Measurements from ENCODE around the gene FUT7.
"Not testable (repeated sequence)": the region's sequence is repeated elsewhere in the genome, so short reads cannot be mapped to it uniquely, and the experiment has no call there.

Gene FUT7

DNA sequence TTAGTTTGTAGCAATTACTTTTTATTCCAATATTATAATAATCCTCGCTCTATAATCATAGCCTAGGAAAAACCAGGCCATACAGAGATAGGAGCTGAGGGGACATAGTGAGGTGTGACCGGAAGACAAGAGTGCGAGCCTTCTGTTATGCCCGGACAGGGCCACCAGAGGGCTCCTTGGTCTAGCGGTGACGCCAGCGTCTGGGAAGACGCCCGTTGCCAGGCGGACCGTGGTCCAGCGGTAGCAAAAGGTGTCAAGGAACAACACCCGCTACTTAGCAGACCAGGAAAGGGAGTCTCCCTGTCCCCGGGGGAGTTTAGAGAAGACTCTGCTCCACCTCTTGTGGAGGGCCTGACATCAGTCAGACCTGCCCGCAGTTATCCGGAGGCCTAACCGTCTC, 27.6 kb downstream of the FUT7 start:
- DNase-seq (ENCODE audit: low spot score), result not testable (repeated sequence)

DNA sequence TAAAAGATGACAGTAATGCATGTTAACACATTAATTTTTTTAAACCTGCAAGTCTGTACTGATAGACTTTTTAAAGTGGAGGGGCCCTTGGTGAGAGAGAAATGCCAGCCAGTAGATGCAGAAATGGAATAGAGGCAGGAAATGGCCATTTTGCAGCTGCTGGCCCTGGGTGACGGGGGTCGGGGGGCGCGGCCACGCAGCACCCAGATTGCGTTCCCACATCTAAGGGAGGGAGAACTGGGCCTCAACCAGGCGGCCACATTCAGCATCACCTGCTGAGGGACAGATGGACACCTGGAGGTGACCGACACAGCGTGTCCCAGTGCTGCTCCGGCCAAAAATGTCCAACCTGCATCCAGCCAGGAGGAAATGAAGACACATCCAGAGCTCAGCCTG, 29.2 kb downstream of the FUT7 start:
- DNase-seq (ENCODE audit: low spot score), result no peak

DNA sequence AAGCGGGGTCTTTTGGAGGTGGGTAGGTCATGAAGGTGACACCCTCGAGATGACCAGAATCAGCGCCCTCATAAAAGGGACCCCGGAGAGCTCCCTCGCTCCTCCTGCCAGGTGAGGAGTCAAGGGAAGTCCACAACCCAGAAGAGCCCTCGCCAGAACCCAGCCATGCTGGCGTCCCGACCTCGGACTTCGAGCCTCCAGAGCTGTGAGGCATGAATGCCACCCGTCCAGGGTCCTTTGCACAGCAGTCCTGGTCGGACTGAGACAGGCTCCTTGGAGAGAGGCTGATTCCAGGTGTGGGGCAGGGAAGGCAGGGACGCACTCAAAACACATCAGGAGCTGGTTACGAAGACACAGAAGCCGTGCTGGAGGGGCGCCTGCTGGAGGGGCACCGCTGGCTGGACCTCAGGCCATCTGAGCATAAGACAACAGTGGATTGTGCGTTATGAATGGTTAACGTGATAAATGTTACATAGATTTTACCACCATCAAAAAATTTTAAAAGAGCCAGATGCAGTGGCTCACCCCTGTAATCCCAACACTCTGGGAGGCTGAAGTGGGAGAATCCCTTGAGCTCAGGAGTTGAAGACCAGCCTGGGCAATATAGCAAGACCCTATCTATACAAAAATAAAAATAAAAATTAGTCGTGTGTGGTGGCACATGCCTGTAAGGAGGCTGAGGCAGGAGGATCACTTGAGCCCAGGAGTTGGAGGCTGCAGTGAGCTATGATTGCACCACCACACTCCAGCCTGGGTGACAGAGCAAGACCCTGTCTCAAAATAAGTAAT, 29.8 kb downstream of the FUT7 start:
- no peak for DNase-seq (ENCODE audit: low spot score)

DNA sequence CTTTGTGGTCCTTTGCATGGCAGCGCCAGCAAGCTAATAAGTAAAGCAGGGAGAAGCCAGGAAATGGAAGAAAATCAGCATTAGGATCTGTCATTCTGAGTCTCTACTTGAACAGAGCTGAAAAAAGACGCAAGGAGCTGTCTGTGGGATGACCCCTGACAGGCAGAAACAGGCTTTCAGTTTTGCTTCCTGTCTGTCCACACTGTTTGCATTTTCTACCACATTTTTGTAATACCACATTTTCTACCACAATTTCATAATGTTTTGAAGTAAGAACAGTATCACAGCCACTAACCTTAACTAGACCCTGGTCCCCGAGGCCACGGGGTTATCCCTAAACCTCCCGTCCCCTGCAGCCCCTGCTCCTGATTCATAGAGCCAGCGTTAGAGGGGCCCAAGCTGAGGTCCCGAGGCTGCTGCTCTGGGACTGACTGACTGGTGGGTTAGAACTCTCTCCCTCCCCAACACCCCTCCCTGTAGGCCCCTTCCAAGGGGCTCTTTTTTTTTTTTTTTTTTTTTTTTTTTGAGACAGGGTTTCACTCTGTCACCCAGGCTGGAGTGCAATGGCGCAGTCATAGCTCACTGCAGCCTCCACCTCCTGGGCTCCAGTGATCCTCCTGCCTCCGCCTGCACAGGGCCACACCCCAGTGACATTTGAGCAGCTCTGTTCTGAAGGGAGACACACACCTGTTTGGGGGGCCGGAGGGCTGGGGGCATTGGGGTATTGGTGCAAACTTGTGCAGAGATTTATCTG, 31.5 kb downstream of the FUT7 start:
- DNase-seq (ENCODE audit: low spot score), result no peak

DNA sequence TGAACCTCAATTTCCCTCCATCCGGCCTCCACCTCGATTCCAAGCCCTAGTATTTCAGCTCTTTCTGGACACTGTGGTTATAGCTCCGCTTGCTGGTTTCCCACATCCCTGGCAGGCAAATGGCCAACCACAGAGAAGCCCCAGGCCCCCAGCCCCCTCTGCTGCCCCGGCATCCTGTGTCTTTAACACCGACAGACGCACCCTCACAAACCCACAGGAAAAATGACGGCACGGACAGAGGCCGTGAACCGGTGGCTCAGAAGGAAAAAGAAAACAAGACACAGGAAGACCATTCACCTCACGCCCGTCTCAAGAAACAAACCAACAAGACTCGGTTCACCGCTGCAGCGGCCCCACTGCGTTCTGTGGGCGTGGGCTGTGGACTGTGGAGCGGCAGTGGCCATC, 34.1 kb downstream of the FUT7 start:
- DNase-seq (ENCODE audit: low spot score), result no peak

DNA sequence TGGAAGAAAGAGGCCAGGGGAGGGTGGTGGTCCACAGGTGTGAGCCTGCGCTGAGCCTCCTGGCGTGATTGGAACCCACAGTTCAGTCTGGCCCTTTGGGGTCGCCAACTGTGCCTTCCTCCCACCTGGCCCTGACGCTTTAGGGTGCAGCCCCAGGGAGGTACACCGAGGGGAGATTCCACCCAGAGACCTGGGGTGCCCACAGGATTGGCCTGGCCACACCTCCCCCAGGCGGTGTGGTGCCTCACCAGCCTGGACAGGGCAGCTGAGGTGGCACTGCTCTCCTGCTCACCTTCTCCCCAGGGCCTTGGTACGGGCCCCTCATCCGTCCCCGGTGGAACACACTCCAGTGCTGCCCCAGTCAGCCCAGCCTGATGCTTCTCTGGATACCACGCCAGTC, 34.5 kb downstream of the FUT7 start:
- DNase-seq (ENCODE audit: low spot score), result no peak

DNA sequence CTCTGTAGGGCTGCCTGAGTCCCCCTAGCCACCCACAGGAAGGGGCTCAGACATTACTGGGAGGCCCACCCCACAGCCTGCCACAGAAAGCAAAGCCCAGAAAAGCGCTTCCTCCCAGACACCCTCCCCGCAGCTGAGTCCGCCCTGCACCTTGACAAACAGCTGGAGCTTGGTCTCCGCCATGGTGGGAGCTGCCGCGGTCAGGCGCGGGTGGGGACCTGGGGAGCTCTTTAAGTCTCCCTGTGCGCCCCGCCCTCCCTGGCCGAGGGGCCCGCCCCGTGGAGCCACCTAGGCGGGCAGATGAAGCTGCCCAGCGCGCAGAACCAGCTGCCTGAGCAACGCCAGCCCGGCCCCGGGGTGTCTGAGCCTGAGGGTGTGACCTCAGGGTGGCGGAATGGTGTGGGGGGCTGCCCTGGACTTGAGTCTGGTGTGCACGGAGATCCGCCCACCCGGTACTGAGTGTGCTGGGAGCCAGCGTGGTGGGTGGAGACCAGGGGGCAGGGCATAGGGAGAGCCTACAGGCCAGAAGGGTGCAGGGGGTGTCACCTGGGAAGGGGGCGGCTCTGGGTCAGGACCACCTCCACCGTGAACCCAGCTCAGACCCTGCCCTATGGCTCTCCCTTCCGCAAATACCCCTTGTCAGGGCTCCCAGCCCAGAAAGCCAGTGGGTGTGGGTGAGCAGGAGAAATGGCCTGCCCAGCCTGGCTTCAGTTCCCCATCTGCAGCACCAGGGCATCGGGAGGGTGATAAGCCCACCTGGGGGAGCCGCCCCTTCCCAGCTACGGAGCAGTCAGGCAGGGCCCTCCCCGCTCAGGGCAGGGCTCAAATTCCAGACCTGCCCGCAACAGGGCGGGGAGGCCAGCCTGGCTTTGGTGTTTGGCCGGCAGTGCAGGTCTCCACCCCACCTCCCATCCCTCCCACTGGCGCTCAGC, 35.3 kb downstream of the FUT7 start, which contains the start of gene CLIC3:
CLIC3 (minus strand) TSS at position 208 of the 932 bp plus-strand sequence; CDS start at position 183, 25 bp downstream.
- DNase-seq (ENCODE audit: low spot score), result no peak

DNA sequence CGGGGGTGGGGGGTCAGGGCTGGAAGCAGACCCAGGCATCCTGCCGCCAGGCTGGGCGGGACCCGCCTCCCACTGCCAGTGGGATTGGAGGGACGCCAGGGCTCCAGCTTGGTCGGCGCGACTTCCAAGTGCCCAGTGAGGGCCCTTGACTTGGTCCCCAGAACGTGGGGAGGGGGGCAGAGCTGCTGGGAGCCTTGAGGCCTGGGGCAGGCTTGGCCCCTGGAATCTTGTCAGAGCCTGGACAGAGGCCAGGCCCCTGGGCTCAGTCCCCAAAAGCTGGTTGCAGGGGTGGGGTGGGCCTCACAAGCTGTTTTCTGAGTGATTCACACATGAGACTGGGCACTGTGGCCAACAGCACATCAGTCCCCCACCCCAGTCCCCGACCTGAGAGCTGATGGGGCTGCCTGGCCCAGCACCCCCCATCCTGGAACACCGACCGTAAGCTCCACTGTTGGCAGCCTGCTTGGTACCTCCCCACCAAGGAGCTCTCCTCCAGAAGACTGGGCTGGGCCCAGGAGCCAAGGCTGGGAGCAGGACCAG, 36.0 kb downstream of the FUT7 start:
- no peak for DNase-seq (ENCODE audit: low spot score)

DNA sequence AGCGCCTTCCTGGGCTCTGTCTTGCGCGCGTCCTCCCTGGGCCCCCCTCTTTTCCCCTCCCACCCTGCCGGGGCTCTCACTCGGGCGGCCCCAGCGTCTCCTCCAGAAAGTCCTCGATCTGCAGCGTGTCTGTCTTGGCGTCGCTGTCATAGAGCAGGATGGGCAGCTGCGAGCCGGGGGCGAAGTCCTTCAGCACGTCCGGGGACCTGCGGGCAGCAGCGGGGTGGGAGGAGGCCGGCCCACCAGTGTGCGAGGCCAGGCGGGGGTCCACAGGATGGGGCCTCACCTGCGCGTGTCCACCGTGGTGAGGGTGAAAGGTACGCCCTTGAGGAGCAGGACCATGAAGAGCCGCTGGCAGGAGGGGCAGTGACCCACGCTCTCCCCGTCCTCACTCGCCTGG, 36.5 kb downstream of the FUT7 start:
- DNase-seq (ENCODE audit: low spot score), result no peak

DNA sequence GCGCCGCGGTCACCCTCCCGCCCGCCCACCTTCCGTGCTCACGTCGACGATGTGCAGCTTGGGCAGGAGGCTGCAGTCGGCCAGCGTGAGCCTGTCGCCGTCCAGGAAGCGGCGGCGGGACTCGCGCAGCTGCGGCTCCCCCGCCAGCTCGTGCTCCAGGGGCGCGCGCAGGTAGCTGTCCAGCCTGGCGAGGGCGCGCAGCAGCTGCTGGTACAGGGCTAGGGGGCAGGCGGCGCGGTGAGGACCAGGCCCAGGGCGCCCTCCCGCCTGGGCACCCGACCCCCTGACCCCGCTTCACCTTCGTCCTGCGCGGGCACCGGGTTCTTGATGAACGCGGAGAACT, 37.0 kb downstream of the FUT7 start:
- DNase-seq (ENCODE audit: low spot score), result no peak

DNA sequence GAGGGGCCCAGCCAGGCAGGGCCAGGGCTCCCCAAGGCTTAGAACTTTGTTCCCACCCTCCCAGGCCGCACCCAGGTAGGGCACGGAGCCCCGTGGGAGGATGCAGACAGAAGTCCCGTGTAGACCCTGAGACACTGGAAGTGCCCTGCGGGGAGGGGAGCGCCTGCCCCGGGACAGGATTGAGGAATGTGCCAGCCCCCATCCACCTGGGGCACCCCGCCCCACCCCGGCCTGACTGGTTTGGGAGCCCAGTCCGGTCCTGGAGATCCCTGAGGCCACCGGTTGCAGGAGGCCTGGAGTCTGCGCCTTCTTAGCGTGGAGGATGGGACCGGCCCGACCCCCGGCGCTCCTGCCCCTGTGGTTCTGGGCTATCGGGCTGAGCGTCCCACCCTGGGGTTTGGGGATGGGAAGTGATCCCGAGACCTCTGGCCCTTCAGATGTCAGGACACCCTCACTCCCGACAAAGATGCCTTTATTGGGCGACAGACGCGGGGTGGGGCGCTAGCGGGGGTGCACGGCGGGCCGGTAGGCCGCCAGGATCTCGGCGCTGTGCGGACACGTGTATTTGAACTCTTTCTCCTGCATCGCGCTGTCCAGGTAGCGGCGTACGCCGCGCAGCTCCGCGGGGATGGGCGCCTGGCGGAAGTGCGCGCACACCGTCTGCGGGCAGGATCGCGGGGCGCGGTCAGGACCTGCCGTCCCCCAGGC, 37.6 kb downstream of the FUT7 start:
- DNase-seq (ENCODE audit: low spot score), result no peak

DNA sequence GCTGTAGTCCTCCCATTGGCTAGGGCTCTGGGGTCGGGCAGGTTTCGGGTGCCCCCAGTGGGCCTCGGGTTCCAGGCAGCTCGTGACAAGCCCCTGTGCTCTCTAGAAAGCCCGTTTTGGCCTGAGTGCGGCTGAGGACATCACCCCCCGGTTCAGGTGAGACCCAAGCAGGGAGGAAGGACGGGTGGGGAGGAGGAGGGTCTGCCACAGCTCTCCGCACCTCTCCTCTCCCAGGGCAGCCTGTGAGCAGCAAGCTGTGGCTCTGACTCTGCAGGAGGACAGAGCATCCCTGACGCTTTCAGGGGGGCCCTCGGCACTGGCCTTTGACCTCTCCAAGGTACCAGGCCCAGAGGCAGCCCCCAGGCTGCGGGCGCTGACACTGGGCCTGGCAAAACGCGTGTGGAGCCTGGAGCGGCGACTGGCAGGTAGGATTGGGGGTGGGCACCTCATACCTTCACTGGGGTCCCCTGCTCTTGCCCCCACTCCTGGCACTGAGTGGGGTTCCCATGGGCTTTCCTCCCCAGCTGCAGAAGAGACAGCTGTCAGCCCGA, 39.0 kb downstream of the FUT7 start:
- no peak for DNase-seq (ENCODE audit: low spot score)

DNA sequence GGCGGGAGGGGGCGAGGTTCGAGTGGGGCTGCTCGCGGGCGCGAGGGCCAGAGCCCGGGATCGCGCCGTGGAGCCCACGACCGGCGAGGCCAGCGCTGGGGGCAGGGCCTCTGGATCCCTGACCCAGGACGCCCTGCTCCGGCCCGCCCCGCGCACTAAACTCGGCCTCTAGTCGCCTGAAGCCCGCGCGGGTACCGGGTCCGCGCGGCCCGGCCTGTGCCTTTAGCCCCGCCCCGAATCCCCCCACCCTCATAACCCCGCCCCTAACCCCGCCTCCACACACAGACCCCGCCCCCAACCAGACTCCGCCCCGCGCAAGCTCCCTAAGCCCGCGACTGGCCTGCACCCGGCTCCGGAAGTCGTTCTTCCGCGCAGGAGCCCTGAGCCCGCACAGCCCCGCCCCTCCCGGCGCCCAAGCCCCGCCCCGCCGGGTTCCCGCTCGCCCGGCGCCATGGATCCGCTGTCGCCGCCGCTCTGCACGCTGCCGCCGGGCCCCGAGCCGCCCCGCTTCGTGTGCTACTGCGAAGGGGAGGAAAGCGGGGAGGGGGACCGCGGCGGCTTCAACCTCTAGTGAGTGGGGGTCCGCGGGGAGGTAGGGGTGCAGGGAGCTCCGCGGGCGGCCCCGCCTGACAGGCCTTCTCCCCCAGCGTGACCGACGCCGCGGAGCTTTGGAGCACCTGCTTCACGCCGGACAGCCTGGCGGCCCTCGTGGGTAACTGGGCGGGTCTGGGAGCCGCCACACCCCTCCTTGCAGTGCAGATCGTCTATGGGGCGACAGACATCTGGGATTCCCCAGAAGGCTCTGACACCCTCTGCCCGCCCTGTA, 39.7 kb downstream of the FUT7 start, which contains the start of gene PAXX:
PAXX (plus strand) TSS at position 430 of the 826 bp plus-strand sequence; CDS start at position 452, 22 bp downstream.
- peak; percentile 85 for DNase-seq (ENCODE audit: low spot score)

DNA sequence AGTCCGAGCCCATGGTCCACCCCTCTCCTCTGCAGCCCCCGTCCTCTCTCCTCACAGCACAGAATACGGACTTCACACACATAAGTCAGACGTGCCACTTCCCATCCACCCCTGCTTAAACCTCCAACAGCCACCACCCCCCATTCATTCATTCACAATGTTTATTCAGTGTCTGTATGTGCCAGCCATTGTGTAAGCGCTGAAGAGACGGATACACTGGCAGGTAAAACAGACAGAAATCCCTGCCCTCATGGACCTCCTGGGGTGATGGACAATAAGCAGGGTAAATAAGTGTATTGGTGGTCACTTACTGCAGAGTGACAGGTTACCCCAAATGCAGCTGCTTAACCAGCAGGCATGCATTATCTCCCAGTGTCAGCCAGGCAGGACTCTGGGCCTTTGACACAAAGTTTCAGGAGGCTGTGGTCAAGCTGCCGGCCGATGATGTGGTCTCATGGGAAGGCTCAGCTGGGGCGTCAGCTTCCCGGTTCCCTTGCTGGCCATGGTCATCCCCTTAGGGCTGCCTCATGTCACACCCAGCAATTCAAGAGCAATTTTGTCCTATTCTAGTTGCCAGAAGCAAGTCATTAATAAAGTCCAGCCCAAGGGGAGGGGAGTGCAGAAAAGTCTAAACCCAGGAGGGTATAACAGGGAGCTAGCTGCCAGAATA, 41.5 kb downstream of the FUT7 start:
- no peak for DNase-seq (ENCODE audit: low spot score)

DNA sequence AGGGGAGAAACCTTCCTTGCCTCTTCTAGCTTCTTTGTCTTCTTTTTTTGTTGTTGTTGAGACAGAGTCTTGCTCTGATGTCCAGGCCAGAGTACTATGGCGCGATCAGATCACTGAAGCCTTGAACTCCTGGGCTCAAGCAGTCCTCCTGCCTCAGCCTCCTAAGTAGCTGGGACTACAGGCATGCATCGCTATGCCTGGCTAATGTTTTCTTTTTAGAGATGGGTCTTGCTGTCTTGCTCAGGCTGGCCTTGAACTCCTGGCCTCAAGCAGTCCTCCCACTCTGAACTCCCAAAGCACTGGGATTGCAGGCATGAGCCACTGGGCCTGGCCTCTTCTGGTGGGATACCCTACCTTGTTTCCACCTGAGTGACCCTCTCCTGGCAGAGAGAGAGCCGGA, 43.0 kb downstream of the FUT7 start:
- no peak for DNase-seq (ENCODE audit: low spot score)

DNA sequence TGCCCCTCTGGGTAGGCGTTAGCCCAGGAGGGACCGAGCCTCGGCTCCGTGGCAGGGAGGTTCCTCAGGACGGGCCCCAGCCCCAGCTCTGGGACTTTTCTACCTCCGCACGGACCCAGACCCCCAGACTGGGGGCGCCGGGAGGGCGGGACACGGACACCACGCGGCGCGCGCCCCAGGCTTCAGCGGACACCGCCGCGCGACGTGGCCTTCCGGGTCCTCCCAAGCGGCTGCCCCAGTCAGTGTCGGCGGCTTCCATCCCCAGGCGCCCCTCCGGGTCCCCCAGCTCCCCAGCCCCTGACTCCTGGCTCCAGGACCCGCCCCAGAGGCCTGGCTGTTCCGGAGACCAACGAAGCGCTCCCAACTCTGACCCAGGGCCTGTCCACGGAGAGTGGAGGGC, 46.0 kb downstream of the FUT7 start:
- no peak for DNase-seq (ENCODE audit: low spot score)

DNA sequence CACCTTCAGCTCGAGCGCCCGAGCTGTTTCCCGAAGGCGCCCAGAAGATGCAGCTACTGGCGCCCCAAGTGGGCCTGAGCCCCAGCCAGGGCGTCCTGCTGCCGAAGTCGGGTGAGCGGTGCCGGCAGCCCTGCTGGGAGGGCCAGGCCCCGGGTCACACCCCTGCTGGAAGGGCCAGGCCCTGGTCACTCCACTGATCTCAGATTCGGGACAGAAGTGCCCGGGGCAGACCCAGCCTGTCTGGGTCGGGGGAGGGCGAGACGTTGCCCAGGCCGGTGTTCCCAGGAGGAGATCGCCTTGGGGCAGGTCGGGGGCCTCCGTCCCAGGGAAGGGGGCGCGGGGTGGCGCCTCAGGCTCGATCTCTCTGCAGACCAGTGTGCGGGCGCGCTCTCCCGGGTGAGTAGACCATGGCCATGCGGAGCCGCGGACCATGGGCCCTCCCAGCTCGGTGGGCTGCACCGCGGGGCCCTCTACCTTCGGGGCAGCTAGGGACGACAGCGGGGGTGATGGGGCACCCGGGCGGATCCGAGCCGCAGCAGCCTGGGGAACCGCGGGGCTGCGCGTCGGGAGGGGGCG, 46.8 kb downstream of the FUT7 start:
- DNase-seq (ENCODE audit: low spot score), result no peak

DNA sequence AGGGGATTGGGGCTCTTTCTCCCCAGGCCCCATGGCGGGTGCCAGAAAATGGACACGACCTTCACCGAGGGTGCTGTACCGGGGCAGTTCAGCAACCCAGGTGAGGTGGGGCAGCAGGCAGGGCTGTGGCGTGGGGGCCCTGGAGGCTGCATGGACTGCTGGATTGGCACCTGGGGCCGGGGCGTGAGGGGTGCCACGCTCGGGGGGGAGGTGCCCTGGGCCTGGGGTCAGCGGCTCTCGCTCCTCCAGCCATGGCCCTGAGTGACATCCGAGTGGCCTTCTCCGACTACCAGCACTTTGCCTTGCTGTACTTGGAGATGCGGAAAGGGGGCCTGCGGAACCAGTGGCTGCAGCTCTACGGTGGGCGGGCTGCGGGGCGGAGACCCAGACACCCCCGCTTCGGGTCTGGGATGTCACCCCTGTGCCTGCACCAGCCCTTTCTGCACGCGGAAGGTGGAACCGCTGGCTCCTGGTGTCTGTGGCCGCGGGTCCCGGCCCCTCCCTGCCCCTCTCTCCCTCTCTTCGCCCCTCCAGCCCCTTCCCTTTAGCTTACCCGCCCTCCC, 47.3 kb downstream of the FUT7 start:
- no peak for DNase-seq (ENCODE audit: low spot score)

Data from SK-N-DZ (cell line).